KOPT-K1 (cell line): Measurements from ENCODE around the gene PLXNB1.
"Not testable (repeated sequence)": the region's sequence is repeated elsewhere in the genome, so short reads cannot be mapped to it uniquely, and the experiment has no call there.

ENCODE experiments used
- H3K27ac ChIP-seq: fragments of 200-600 bp; sonication (generic); 2 replicates; pipeline ENCODE4 v1.5.1; 2016; ENCODE audit warnings: antibody characterized with exemption, mild to moderate bottlenecking, low read depth, low read length; ENCODE audit not compliant: poor library complexity, severe bottlenecking
- H3K36me3 ChIP-seq: fragments of 200-600 bp; sonication (generic); 2 replicates; pipeline ENCODE4 v1.5.1; 2017; ENCODE audit warnings: antibody characterized with exemption, mild to moderate bottlenecking, low read length, moderate library complexity; ENCODE audit not compliant: insufficient read depth
- H3K9me3 ChIP-seq: fragments of 200-600 bp; sonication (generic); 2 replicates; pipeline ENCODE4 v1.5.1; 2017; ENCODE audit warnings: antibody characterized with exemption, low read length, mild to moderate bottlenecking; ENCODE audit not compliant: insufficient read depth, poor library complexity, severe bottlenecking

PLXNB1 gene

GRCh38 chr3:48401434-48401901, 28.4 kb downstream of the PLXNB1 start:
- H3K9me3 ChIP-seq, H3K27ac ChIP-seq, H3K36me3 ChIP-seq: not testable (repeated sequence)

- Histone ChIP-seq H3K27ac (no peak overlapping the region), H3K9me3 (no peaks in the 10 kb centered on the region), H3K36me3 (no peaks in the 10 kb centered on the region)
These were observed 29.0 kb downstream of the PLXNB1 start for GRCh38 chr3:48400824-48401433.

GRCh38 chr3:48399387-48400172, 30.3 kb downstream of the PLXNB1 start:
- H3K27ac ChIP-seq, result no peak overlapping the region

GRCh38 chr3:48398701-48399386, 31.0 kb downstream of the PLXNB1 start:
- Histone ChIP-seq H3K9me3 (no peaks in the 10 kb centered on the region), H3K36me3 (no peaks in the 10 kb centered on the region), H3K27ac (no peak overlapping the region)

More at GRCh38 chr3:48399387-48400172, 30.3 kb downstream of the PLXNB1 start:
- Histone ChIP-seq H3K9me3 (no peaks in the 10 kb centered on the region), H3K36me3 (no peaks in the 10 kb centered on the region)

GRCh38 chr3:48397767-48398681, 31.9 kb downstream of the PLXNB1 start:
- no peaks in the 10 kb centered on the region for H3K9me3 ChIP-seq
- no peak overlapping the region for H3K27ac ChIP-seq

GRCh38 chr3:48395714-48396113, 34.2 kb downstream of the PLXNB1 start:
- H3K27ac ChIP-seq, result no peak overlapping the region
- H3K36me3 ChIP-seq, result no peaks in the 10 kb centered on the region
- H3K9me3 ChIP-seq, result no peaks in the 10 kb centered on the region

More at GRCh38 chr3:48397767-48398681, 31.9 kb downstream of the PLXNB1 start:
- no peaks in the 10 kb centered on the region for H3K36me3 ChIP-seq

- H3K27ac ChIP-seq, result no peak overlapping the region
- H3K36me3 ChIP-seq, result no peaks in the 10 kb centered on the region
These were observed 35.5 kb downstream of the PLXNB1 start for GRCh38 chr3:48394391-48394790.

GRCh38 chr3:48388966-48389365, 40.9 kb downstream of the PLXNB1 start:
- H3K9me3 ChIP-seq, result no peaks in the 10 kb centered on the region

More at GRCh38 chr3:48394391-48394790, 35.5 kb downstream of the PLXNB1 start:
- no peaks in the 10 kb centered on the region for H3K9me3 ChIP-seq

GRCh38 chr3:48387634-48388033, 42.3 kb downstream of the PLXNB1 start:
- Histone ChIP-seq H3K36me3 (no peaks in the 10 kb centered on the region), H3K9me3 (no peaks in the 10 kb centered on the region), H3K27ac (no peak overlapping the region)

More at GRCh38 chr3:48388966-48389365, 40.9 kb downstream of the PLXNB1 start:
- H3K36me3 ChIP-seq, result no peaks in the 10 kb centered on the region
- H3K27ac ChIP-seq, result no peak overlapping the region

GRCh38 chr3:48372862-48373435, 56.9 kb downstream of the PLXNB1 start:
- Histone ChIP-seq H3K36me3 (no peaks in the 10 kb centered on the region), H3K9me3 (no peaks in the 10 kb centered on the region), H3K27ac (no peak overlapping the region)

- no peak overlapping the region for H3K27ac ChIP-seq
- no peaks in the 10 kb centered on the region for H3K9me3 ChIP-seq
- no peaks in the 10 kb centered on the region for H3K36me3 ChIP-seq
These were observed 57.5 kb downstream of the PLXNB1 start for GRCh38 chr3:48372377-48372770.

GRCh38 chr3:48371651-48372376, 58.1 kb downstream of the PLXNB1 start, which contains the start of gene FBXW12:
Gene FBXW12, plus strand, starts transcription at chr3:48372219. Its CDS starts 549 bp downstream, at chr3:48372768.
- Histone ChIP-seq H3K27ac (no peak within 1 kb of the TSS), H3K9me3 (no peaks in the 10 kb centered on the region), H3K36me3 (no peaks in the 10 kb centered on the region)

- H3K27ac ChIP-seq, result no peak overlapping the region
These were observed 59.6 kb downstream of the PLXNB1 start for GRCh38 chr3:48370333-48370713.

More at GRCh38 chr3:48370333-48370713, 59.6 kb downstream of the PLXNB1 start:
- Histone ChIP-seq H3K36me3 (no peaks in the 10 kb centered on the region), H3K9me3 (no peaks in the 10 kb centered on the region)
